Urothelium cell line (cell line): Measurements from ENCODE around the gene FAM222A.

Experiments
- DNase-seq: peaks from one replicate; pipeline ENCODE4 v3.0.0; 2011; ENCODE audit warnings: low spot score, mixed read lengths
- FAIRE-seq: peaks from 2 replicates; lab custom pipeline; 2011; peaks lifted over from hg19 to GRCh38; lab: Jason Lieb, UNC

FAM222A gene

GRCh38 chr12:109793826-109794501 is 80.3 kb downstream of the FAM222A start:
- no peak for DNase-seq
- FAIRE-seq: no peak

- DNase-seq (no peak), FAIRE-seq (no peak)
These were observed 81.4 kb downstream of the FAM222A start for GRCh38 chr12:109795023-109795422.

GRCh38 chr12:109796057-109796456 is 82.4 kb downstream of the FAM222A start:
- FAIRE-seq: no peak
- DNase-seq: no peak

GRCh38 chr12:109797905-109798669 is 84.5 kb downstream of the FAM222A start:
- FAIRE-seq: no peak
- no peak for DNase-seq

GRCh38 chr12:109798691-109799090 is 85.1 kb downstream of the FAM222A start:
- DNase-seq (no peak), FAIRE-seq (no peak)

- FAIRE-seq (no peak), DNase-seq (no peak)
These were observed 86.9 kb downstream of the FAM222A start for GRCh38 chr12:109800536-109800935.

GRCh38 chr12:109802828-109803227 is 89.2 kb downstream of the FAM222A start:
- no peak for DNase-seq
- no peak for FAIRE-seq

GRCh38 chr12:109803678-109804077 is 90.1 kb downstream of the FAM222A start:
- DNase-seq (no peak), FAIRE-seq (no peak)

GRCh38 chr12:109804820-109805761 is 91.5 kb downstream of the FAM222A start:
- peak; percentile 67 for DNase-seq
- no peak for FAIRE-seq

GRCh38 chr12:109807954-109808643 is 94.5 kb downstream of the FAM222A start:
- no peak for FAIRE-seq

GRCh38 chr12:109808876-109809646 is 95.4 kb downstream of the FAM222A start:
- DNase-seq: no peak
- no peak for FAIRE-seq

More at GRCh38 chr12:109807954-109808643, 94.5 kb downstream of the FAM222A start:
- no peak for DNase-seq

- FAIRE-seq: no peak
- no peak for DNase-seq
These were observed 97.5 kb downstream of the FAM222A start for GRCh38 chr12:109810954-109811623.

- DNase-seq (no peak), FAIRE-seq (no peak)
These were observed 98.0 kb downstream of the FAM222A start for GRCh38 chr12:109811624-109811995.

GRCh38 chr12:109813810-109814416 is 100.3 kb downstream of the FAM222A start:
- peak; percentile 74 for FAIRE-seq
- no peak for DNase-seq

- DNase-seq (no peak), FAIRE-seq (no peak)
These were observed 101.0 kb downstream of the FAM222A start for GRCh38 chr12:109814600-109815150.

GRCh38 chr12:109815225-109815624 is 101.6 kb downstream of the FAM222A start:
- no peak for FAIRE-seq

GRCh38 chr12:109815757-109816617 is 102.4 kb downstream of the FAM222A start:
- FAIRE-seq (no peak), DNase-seq (no peak)

More at GRCh38 chr12:109815225-109815624, 101.6 kb downstream of the FAM222A start:
- DNase-seq: no peak

- no peak for DNase-seq
- no peak for FAIRE-seq
These were observed 103.2 kb downstream of the FAM222A start for GRCh38 chr12:109816870-109817269.
